ENCODE data around the gene TTC14.

The TTC14 gene, protein sequence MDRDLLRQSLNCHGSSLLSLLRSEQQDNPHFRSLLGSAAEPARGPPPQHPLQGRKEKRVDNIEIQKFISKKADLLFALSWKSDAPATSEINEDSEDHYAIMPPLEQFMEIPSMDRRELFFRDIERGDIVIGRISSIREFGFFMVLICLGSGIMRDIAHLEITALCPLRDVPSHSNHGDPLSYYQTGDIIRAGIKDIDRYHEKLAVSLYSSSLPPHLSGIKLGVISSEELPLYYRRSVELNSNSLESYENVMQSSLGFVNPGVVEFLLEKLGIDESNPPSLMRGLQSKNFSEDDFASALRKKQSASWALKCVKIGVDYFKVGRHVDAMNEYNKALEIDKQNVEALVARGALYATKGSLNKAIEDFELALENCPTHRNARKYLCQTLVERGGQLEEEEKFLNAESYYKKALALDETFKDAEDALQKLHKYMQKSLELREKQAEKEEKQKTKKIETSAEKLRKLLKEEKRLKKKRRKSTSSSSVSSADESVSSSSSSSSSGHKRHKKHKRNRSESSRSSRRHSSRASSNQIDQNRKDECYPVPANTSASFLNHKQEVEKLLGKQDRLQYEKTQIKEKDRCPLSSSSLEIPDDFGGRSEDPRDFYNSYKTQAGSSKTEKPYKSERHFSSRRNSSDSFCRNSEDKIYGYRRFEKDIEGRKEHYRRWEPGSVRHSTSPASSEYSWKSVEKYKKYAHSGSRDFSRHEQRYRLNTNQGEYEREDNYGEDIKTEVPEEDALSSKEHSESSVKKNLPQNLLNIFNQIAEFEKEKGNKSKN

DNA sequence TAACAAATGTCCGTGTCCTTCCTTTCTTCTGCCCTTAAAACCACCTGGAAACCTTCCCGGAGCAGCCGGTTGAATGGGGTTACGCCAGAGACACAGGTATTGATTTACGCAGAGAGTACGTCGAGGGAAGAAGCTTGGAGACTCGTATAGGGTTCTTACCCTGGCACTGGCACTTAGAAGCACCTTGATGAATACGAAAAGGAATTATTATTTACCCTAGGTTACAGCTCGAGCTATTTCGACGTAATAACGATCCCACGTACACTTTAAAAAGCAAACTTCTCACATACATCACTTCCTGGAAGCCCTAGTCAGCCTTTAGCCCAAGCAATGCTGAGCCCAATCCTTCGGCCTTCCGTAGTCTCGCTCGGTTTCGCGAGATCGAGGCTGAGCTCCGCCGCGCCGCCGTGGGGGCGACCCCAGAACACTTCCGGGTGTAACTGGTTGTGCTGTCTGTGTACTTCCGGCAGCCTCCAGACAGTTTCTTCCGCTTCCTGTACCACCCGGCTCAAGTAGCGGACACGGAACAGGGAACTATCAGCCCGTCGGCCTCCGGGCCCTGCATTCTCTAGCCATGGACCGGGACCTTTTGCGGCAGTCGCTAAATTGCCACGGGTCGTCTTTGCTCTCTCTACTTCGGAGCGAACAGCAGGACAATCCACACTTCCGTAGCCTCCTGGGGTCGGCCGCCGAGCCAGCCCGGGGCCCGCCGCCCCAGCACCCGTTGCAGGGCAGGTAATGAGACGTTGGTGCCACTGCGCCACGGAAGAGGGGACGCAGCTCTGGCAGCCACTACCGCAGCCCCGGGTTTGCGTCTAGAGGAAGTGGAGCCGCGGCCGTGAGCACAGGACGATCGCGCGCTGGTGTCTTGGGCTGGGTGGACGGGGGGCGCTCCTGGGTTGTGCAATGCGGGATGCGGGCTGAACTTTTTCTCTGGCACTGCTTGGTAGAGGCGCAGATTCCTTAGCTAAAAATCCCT is at the start of gene TTC14:
Gene TTC14, plus strand, starts transcription at position 476 of the 979 bp plus-strand sequence. Its CDS starts 99 bp downstream, at position 575.
- Histone ChIP-seq H3K9me2 (replicated peaks; ENCODE audit: insufficient read depth, low read length) (no peaks in the 10 kb centered on the region), H3K4me3 (ENCODE audit: insufficient read depth, low read length, poor library complexity, severe bottlenecking) (peak within 1 kb of the TSS; percentile 75), H3K27me3 (ENCODE audit: low read length) (no peaks in the 10 kb centered on the region), H3K9me3 (ENCODE audit: insufficient read depth, low read length) (no peaks in the 10 kb centered on the region), H4K20me1 (ENCODE audit: low read depth, low read length) (0 out of 2 replicates have a peak, but pooled peaks cover 3% of the 10 kb centered on the region), H3K79me2 (ENCODE audit: insufficient read depth, low read length) (peaks cover 25% of the 10 kb centered on the region), H2AFZ (ENCODE audit: low read depth, low read length, severe bottlenecking) (peak within 1 kb of the TSS; percentile 60), H3K4me2 (ENCODE audit: low read depth, low read length, poor library complexity, severe bottlenecking) (peak within 1 kb of the TSS; percentile 97), H3K27ac (ENCODE audit: low read depth, low read length) (peak within 1 kb of the TSS; percentile 87), H3K9ac (ENCODE audit: low read length) (peak within 1 kb of the TSS; percentile 72), H3F3A (ENCODE audit: insufficient read depth) (peaks cover 15% of the 10 kb centered on the region; the same call in 1 of the 2 replicates), H3K36me3 (ENCODE audit: low read length) (peaks cover 32% of the 10 kb centered on the region)
- TF ChIP-seq, protein P1, sequence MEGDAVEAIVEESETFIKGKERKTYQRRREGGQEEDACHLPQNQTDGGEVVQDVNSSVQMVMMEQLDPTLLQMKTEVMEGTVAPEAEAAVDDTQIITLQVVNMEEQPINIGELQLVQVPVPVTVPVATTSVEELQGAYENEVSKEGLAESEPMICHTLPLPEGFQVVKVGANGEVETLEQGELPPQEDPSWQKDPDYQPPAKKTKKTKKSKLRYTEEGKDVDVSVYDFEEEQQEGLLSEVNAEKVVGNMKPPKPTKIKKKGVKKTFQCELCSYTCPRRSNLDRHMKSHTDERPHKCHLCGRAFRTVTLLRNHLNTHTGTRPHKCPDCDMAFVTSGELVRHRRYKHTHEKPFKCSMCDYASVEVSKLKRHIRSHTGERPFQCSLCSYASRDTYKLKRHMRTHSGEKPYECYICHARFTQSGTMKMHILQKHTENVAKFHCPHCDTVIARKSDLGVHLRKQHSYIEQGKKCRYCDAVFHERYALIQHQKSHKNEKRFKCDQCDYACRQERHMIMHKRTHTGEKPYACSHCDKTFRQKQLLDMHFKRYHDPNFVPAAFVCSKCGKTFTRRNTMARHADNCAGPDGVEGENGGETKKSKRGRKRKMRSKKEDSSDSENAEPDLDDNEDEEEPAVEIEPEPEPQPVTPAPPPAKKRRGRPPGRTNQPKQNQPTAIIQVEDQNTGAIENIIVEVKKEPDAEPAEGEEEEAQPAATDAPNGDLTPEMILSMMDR (IDR thresholded peaks at IDR 0.05; ENCODE audit: insufficient read depth, low read length, poor library complexity, severe bottlenecking) = no peak
- no peak for TF ChIP-seq EZH2phosphoT487 (conservative IDR thresholded peaks at IDR 0.05; ENCODE audit: low read length)

DNA sequence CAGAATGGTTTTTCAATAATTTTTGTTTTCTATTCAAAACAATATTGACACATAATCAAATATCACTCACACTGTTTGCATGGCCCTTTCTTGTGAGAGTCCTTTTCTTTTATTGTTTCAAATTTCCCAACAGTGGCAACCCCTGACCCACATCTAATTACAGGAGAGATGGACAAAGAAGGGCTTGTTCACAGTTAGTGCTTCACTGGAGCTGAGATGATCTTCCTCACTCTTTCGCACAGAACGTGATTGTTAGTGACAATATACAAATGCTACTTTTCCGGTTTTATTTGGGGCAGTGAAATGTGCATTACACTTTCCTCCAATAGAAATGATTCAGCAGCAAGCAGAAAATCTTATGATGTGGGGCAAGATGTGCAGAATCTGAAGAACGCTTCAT is 38.6 kb upstream of the TTC14 start:
- Histone ChIP-seq H3K9me3 (ENCODE audit: insufficient read depth, low read length) (no peaks in the 10 kb centered on the region), H3K9ac (ENCODE audit: low read length) (no peak overlapping the region), H3F3A (ENCODE audit: insufficient read depth) (no peaks in the 10 kb centered on the region), H3K36me3 (ENCODE audit: low read length) (no peaks in the 10 kb centered on the region), H3K4me2 (ENCODE audit: low read depth, low read length, poor library complexity, severe bottlenecking) (no peak overlapping the region), H3K27me3 (ENCODE audit: low read length) (no peaks in the 10 kb centered on the region), H4K20me1 (ENCODE audit: low read depth, low read length) (no peaks in the 10 kb centered on the region), H3K27ac (ENCODE audit: low read depth, low read length) (no peak overlapping the region), H2AFZ (ENCODE audit: low read depth, low read length, severe bottlenecking) (no peak overlapping the region), H3K79me2 (ENCODE audit: insufficient read depth, low read length) (no peaks in the 10 kb centered on the region), H3K4me3 (ENCODE audit: insufficient read depth, low read length, poor library complexity, severe bottlenecking) (no peak overlapping the region), H3K9me2 (replicated peaks; ENCODE audit: insufficient read depth, low read length) (no peaks in the 10 kb centered on the region)
- TF ChIP-seq, protein P1 (IDR thresholded peaks at IDR 0.05; ENCODE audit: insufficient read depth, low read length, poor library complexity, severe bottlenecking) = no peak

DNA sequence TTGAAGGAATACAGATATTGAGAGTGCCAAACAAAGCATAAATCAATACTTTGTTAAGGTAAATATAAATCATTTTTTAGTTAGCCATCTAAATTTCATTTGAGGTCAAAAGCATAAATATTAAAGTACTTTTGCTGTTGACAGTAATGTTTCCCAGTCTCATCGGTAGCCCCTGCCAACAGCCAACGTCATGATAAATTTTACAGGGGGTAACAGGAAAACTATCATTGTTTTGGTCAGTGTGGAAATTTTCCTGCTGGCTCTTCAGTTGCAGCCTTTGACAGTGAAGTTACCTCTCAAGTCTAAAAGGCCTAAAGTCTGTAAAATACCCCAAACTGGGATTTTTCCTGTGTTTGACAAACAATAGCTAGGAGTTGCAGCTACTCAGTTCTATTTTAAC is 37.3 kb upstream of the TTC14 start:
- Histone ChIP-seq H3K4me2 (ENCODE audit: low read depth, low read length, poor library complexity, severe bottlenecking) (no peak overlapping the region), H3F3A (ENCODE audit: insufficient read depth) (no peaks in the 10 kb centered on the region), H3K9ac (ENCODE audit: low read length) (no peak overlapping the region), H3K9me2 (replicated peaks; ENCODE audit: insufficient read depth, low read length) (no peaks in the 10 kb centered on the region), H3K36me3 (ENCODE audit: low read length) (no peaks in the 10 kb centered on the region), H3K9me3 (ENCODE audit: insufficient read depth, low read length) (no peaks in the 10 kb centered on the region), H3K4me3 (ENCODE audit: insufficient read depth, low read length, poor library complexity, severe bottlenecking) (no peak overlapping the region), H2AFZ (ENCODE audit: low read depth, low read length, severe bottlenecking) (no peak overlapping the region), H3K27ac (ENCODE audit: low read depth, low read length) (no peak overlapping the region), H3K79me2 (ENCODE audit: insufficient read depth, low read length) (no peaks in the 10 kb centered on the region), H4K20me1 (ENCODE audit: low read depth, low read length) (no peaks in the 10 kb centered on the region), H3K27me3 (ENCODE audit: low read length) (no peaks in the 10 kb centered on the region)
- no peak for TF ChIP-seq EZH2phosphoT487 (conservative IDR thresholded peaks at IDR 0.05; ENCODE audit: low read length)
- TF ChIP-seq, protein P1 (IDR thresholded peaks at IDR 0.05; ENCODE audit: insufficient read depth, low read length, poor library complexity, severe bottlenecking) = no peak

Data from SU-DHL-6 (cell line).